ENCODE measurements around the gene ROBO1. TPM values are rescaled to one million over a fixed set of nuclear protein-coding genes. Genes with fewer than 3 reads are reported as not detected.

Gene ROBO1
- total and polyA plus RNA-seq, 2 of the 8 experiments (the other 6 are each of a cell fraction or from before 2014, with no cell fraction given) = 51.4 to 91.0 TPM

DNA sequence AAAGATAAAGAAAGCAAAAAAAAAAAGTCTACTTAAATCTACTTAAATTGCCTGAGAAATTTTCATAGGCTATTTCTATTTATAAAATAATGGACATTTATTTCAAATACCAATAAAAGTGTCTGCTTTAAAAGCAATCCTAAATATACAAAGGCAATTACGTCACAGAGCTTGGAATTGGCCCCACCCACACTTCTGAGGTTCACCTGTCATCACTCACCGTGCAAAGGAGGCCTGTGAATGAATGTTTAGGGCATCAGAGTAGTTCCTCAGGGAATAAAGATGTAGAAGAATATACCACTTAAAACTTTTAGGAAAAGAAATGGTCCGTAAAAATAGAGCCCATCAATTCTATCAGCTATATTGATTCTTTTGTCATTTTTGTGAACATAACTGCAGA lies 621.8 kb downstream of the ROBO1 start:
- DNase-seq (ENCODE audit: low read depth in 1 of 2, low spot score in 2 of 2) (no peak), FAIRE-seq (no peak)
- Histone ChIP-seq H3K14ac (ENCODE audit: insufficient read length) (no peak overlapping the region), H2BK12ac (ENCODE audit: low read depth, low read length) (no peak overlapping the region), H2BK5ac (ENCODE audit: low read depth, low read length) (no peak overlapping the region), H2AFZ (ENCODE audit: low read length) (no peak overlapping the region), H3K27ac (ENCODE audit: low read depth, low read length) (no peak overlapping the region), H3K56ac (replicated peaks; ENCODE audit: insufficient read length, low read depth, low read length) (no peak overlapping the region), H3K79me1 (ENCODE audit: low read depth, low read length) (no peaks in the 10 kb centered on the region), H3K23me2 (ENCODE audit: low read depth, low read length) (no peaks in the 10 kb centered on the region), H2AK5ac (ENCODE audit: low read depth, low read length) (no peak overlapping the region), H2BK15ac (ENCODE audit: low read length) (no peak overlapping the region), H3K9ac (replicated peaks in 1 of 4; ENCODE audit: extremely low read depth in 1 of 4, low read depth in 3 of 4, low read length in 3 of 4) (no peak overlapping the region), H4K20me1 (replicated peaks in 1 of 2; ENCODE audit: control insufficient read depth in 1 of 2, insufficient read depth in 2 of 2, low read length in 2 of 2) (no peaks in the 10 kb centered on the region), H3K36me3 (ENCODE audit: control insufficient read depth in 2 of 4, insufficient read depth in 4 of 4, low read length in 3 of 4) (no peaks in the 10 kb centered on the region), H3K4me3 (ENCODE audit: extremely low read depth in 1 of 4, insufficient read depth in 2 of 4, low read depth in 3 of 4, low read length in 4 of 4) (no peak overlapping the region), H3K79me2 (ENCODE audit: control insufficient read depth in 1 of 2, insufficient read depth in 2 of 2, low read length in 2 of 2) (no peaks in the 10 kb centered on the region), H3K4me1 (replicated peaks in 1 of 4; ENCODE audit: control insufficient read depth in 3 of 4, insufficient read depth in 4 of 4, low read length in 3 of 4) (no peaks in the 10 kb centered on the region), H3K23ac (ENCODE audit: insufficient read length) (no peak overlapping the region), H3K4me2 (ENCODE audit: insufficient read depth in 1 of 2, low read depth in 2 of 2, low read length in 2 of 2) (no peak overlapping the region), H4K8ac (ENCODE audit: extremely low read depth, insufficient read depth, low read length) (no peak overlapping the region), H4K5ac (ENCODE audit: insufficient read length, low read depth, low read length) (no peak overlapping the region), H3K27me3 (replicated peaks in 1 of 4; ENCODE audit: control insufficient read depth in 3 of 4, extremely low read depth in 1 of 4, insufficient read depth in 3 of 4, low read length in 3 of 4) (no peaks in the 10 kb centered on the region), H3K18ac (ENCODE audit: extremely low read depth, low read length) (no peak overlapping the region), H2BK120ac (replicated peaks; ENCODE audit: low read depth, low read length) (no peak overlapping the region), H3K4ac (replicated peaks; ENCODE audit: insufficient read length, low read depth, low read length) (no peak overlapping the region), H2BK20ac (ENCODE audit: low read length) (no peak overlapping the region), H4K91ac (replicated peaks; ENCODE audit: insufficient read length, low read length) (no peak overlapping the region), H3K9me3 (ENCODE audit: insufficient read depth in 2 of 2, low read depth in 1 of 2, low read length in 1 of 2) (0 out of 4 replicates have a peak, but pooled peaks cover 0 to 3% of the 10 kb centered on the region in 2 experiments)
- CTCF ChIA-PET (ENCODE audit: partially characterized antibody) = interaction anchor here (1.0 kb wide), 1 partner anchor 578 kb away, joined by 3 read pairs; no protein-coding TSS in a partner anchor
- 100% methylated on average over 3 of the region's 3 CpGs; no CpG with 5 or more reads in 1 of the 2 experiments for WGBS, 2 experiments (ENCODE audit: extremely low coverage in 1 of 2, insufficient coverage in 1 of 2, insufficient read length in 1 of 2, insufficient replicate concordance in 2 of 2, low coverage in 1 of 2, low lambda C conversion rate in 2 of 2, missing lambda C conversion rate in 1 of 2)
- POLR2A ChIA-PET (ENCODE audit: partially characterized antibody) = no interaction called here
- TF ChIP-seq ASH2L (IDR thresholded peaks at IDR 0.05; ENCODE audit: low read length) (no peak), CTBP2 (IDR thresholded peaks at IDR 0.05; ENCODE audit: borderline replicate concordance, insufficient read depth, insufficient read length, low read length) (no peak), PHF8 (conservative IDR thresholded peaks at IDR 0.05; ENCODE audit: low read depth, low read length) (no peak), GTF2F1 (IDR thresholded peaks at IDR 0.05; ENCODE audit: borderline replicate concordance, low read depth, low read length) (no peak), FOSL1 (IDR thresholded peaks at IDR 0.05; ENCODE audit: insufficient read depth, low read depth, low read length) (no peak)
